Body of pancreas (tissue), 4 donors: ENCODE measurements around the gene PRRT4.

Source experiments
- POLR2A ChIP-seq, 3 donors: fragments of 450-650 bp; IDR thresholded peaks; one replicate each; pipeline ENCODE4 v1.6.1; 2016; ENCODE audit warnings: antibody characterized with exemption in 3 of 3, mild to moderate bottlenecking in 2 of 3
- TF ChIP-seq, protein P1 (sequence below), 7 experiments: fragments of 450-650 bp in 4 of 7; fragments of 200-600 bp in 3 of 7; sonication (generic) in 3 of 7; IDR thresholded peaks; one replicate each; pipeline ENCODE4 v1.5.1; 2016 to 2019; ENCODE audit warnings: antibody characterized with exemption in 7 of 7

DNA sequence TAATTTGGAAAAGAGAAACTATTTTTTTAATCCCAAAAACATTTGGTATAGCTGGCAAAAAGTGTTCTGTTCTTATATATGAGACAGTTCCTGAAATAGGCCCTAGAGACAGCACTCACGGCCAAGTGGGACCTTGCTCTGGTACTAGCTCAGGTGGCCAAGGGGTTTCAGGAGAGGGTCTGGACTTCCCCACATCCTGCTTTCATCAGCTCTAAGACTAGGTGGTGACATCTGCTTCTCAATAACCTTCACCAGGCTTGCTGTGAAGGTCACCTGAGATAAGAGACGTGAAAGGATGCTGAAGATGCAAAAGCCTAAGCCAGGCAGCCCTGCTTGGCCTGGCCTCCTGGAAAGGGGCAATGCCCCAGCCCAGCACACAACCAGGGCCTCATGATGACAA lies 58.4 kb downstream of the PRRT4 start:
- TF ChIP-seq, protein P1, sequence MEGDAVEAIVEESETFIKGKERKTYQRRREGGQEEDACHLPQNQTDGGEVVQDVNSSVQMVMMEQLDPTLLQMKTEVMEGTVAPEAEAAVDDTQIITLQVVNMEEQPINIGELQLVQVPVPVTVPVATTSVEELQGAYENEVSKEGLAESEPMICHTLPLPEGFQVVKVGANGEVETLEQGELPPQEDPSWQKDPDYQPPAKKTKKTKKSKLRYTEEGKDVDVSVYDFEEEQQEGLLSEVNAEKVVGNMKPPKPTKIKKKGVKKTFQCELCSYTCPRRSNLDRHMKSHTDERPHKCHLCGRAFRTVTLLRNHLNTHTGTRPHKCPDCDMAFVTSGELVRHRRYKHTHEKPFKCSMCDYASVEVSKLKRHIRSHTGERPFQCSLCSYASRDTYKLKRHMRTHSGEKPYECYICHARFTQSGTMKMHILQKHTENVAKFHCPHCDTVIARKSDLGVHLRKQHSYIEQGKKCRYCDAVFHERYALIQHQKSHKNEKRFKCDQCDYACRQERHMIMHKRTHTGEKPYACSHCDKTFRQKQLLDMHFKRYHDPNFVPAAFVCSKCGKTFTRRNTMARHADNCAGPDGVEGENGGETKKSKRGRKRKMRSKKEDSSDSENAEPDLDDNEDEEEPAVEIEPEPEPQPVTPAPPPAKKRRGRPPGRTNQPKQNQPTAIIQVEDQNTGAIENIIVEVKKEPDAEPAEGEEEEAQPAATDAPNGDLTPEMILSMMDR (IDR thresholded peaks at IDR 0.05): no peak
- TF ChIP-seq POLR2A (IDR thresholded peaks at IDR 0.05): no peak
